NCI-H128 (cell line): ENCODE data around the gene KBTBD13.

ENCODE experiments used
- DNase-seq: peaks from one replicate; lab custom pipeline; 2025; ENCODE audit not compliant: unreplicated experiment; lab: John Stamatoyannopoulos, UW

KBTBD13 gene

GRCh38 chr15:65105038-65105437, 28.5 kb downstream of the KBTBD13 start:
- DNase-seq: no peak

DNA sequence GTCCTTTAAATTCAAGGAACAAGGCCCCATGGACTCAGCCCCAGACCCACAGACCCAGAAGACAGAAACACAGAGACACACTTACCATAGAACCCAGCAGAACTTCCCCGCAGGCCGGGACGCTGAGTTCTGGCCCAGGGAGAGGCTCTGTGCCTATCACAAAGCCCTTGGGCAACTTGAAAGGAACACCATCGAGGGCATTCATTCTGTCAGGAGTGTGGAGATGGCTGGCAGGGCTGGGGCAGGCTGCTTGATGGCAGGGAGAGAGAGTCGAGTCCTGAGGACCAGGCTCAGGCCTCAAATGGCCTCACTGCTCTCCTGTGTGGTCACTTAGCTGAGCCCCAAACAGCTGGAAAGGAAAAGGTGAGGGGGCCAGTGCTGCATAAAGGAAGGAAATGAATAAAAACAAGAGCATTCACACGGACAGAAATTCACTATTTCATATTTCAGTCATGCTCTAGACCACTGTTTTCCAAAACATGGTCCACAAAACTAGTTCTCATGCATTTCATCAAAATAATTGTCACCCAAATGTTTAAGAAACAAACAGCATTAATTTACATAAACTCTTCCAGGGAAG, 29.6 kb downstream of the KBTBD13 start:
- DNase-seq: no peak

DNA sequence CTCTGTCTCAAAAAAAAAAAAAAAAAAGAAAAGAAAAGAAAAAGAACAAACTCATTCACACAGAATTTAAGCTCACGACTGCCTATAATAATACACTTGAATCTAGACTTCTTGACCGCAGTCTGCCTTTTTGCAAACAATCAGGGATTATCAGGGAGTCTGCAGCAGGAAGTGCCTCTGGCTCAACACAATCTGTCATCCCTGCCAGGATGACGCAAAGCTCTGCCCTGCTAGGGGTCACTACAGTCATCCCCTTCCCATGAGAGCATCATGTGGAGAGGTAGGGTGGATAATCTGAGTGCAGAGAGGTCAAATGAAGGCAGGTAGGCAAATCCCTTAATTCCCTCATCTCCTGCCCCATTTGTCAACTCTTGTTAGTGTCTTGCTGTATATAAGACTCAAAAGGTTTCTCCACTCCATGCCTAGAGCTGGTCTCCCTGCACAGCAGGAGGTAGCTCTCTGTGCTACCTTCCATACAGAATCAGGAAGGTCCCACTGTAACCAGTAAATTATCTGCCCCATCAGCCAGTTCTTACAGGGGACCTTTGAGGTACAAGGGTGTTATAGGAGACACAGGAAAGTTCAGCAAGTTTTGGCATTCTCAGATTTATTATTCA, 34.2 kb downstream of the KBTBD13 start:
- DNase-seq: no peak

GRCh38 chr15:65115086-65115485, 38.5 kb downstream of the KBTBD13 start, which contains the start of gene UBAP1L:
UBAP1L (minus strand) TSS chr15:65115200; CDS start chr15:65106215, 8,985 bp downstream.
- no peak for DNase-seq

GRCh38 chr15:65115542-65115941, 39.0 kb downstream of the KBTBD13 start:
- DNase-seq: no peak
